ENCODE results near the gene PPP1R27. TPM values are rescaled to one million over a fixed set of nuclear protein-coding genes. Genes with fewer than 3 reads are reported as not detected.

The PPP1R27 gene
- total RNA-seq, 1 donor, result not detected

- H3K4me3 ChIP-seq (ENCODE audit: low read depth, low read length), result no peak overlapping the region
- TF ChIP-seq CTCF (IDR thresholded peaks at IDR 0.05; ENCODE audit: insufficient read depth, low read length), result no peak
- no peak for DNase-seq (ENCODE audit: low read depth)
Measured at GRCh38 chr17:81792675-81793615, 41.9 kb downstream of the PPP1R27 start.

Other genes with a start within 250 kb of the PPP1R27 start
- 34.4 and 60.3 TPM in 2 replicates for gene NPLOC4, start 197.9 kb downstream of the PPP1R27 start, total RNA-seq (ENCODE audit: low replicate concordance)
- gene TSPAN10, start 197.9 kb downstream of the PPP1R27 start, total RNA-seq (ENCODE audit: low replicate concordance), result 2.7 and 4.5 TPM in 2 replicates
- gene PDE6G, start 178.5 kb downstream of the PPP1R27 start, total RNA-seq (ENCODE audit: low replicate concordance), result 0.63 TPM in 1 of 2 replicates, not detected in the other
- gene OXLD1, start 168.4 kb downstream of the PPP1R27 start, total RNA-seq (ENCODE audit: low replicate concordance), result 20.7 and 22.2 TPM in 2 replicates
- 7.0 and 12.0 TPM in 2 replicates for gene CCDC137, start 168.3 kb downstream of the PPP1R27 start, total RNA-seq (ENCODE audit: low replicate concordance)
- gene ARL16, start 151.3 kb downstream of the PPP1R27 start, total RNA-seq (ENCODE audit: low replicate concordance), result 21.3 and 26.4 TPM in 2 replicates
- 89.0 and 94.7 TPM in 2 replicates for gene HGS, start 151.0 kb downstream of the PPP1R27 start, total RNA-seq (ENCODE audit: low replicate concordance)
- gene MRPL12, start 131.7 kb downstream of the PPP1R27 start, total RNA-seq (ENCODE audit: low replicate concordance), result 19.2 and 23.7 TPM in 2 replicates
- gene SLC25A10, start 122.8 kb downstream of the PPP1R27 start, total RNA-seq (ENCODE audit: low replicate concordance), result 4.1 and 19.3 TPM in 2 replicates
- gene GCGR, start 30.9 kb downstream of the PPP1R27 start, total RNA-seq (ENCODE audit: low replicate concordance), result not detected in 2 replicates
- 130 and 195 TPM in 2 replicates for gene MCRIP1, start 1.8 kb downstream of the PPP1R27 start, total RNA-seq (ENCODE audit: low replicate concordance)
- 763 and 1,500 TPM in 2 replicates for gene P4HB, start 25.5 kb upstream of the PPP1R27 start, total RNA-seq (ENCODE audit: low replicate concordance)
- 95.1 and 149 TPM in 2 replicates for gene ARHGDIA, start 36.3 kb upstream of the PPP1R27 start, total RNA-seq (ENCODE audit: low replicate concordance)
- gene ALYREF, start 56.5 kb upstream of the PPP1R27 start, total RNA-seq (ENCODE audit: low replicate concordance), result 43.6 and 77.3 TPM in 2 replicates
- gene ANAPC11, start 56.7 kb upstream of the PPP1R27 start, total RNA-seq (ENCODE audit: low replicate concordance), result 172 and 178 TPM in 2 replicates
- gene NPB, start 67.2 kb upstream of the PPP1R27 start, total RNA-seq (ENCODE audit: low replicate concordance), result 1.3 and 1.4 TPM in 2 replicates
- 20.3 and 36.7 TPM in 2 replicates for gene PCYT2, start 76.3 kb upstream of the PPP1R27 start, total RNA-seq (ENCODE audit: low replicate concordance)
- gene SIRT7, start 83.1 kb upstream of the PPP1R27 start, total RNA-seq (ENCODE audit: low replicate concordance), result 12.7 and 18.1 TPM in 2 replicates
- 19.1 and 28.0 TPM in 2 replicates for gene MAFG, start 92.7 kb upstream of the PPP1R27 start, total RNA-seq (ENCODE audit: low replicate concordance)
- gene PYCR1, start 102.2 kb upstream of the PPP1R27 start, total RNA-seq (ENCODE audit: low replicate concordance), result 16.9 and 91.0 TPM in 2 replicates
- not detected in 2 replicates for gene MYADML2, start 112.2 kb upstream of the PPP1R27 start, total RNA-seq (ENCODE audit: low replicate concordance)
- 0.09 TPM in 1 of 2 replicates, not detected in the other for gene NOTUM, start 126.1 kb upstream of the PPP1R27 start, total RNA-seq (ENCODE audit: low replicate concordance)
- gene ASPSCR1, start 142.6 kb upstream of the PPP1R27 start, total RNA-seq (ENCODE audit: low replicate concordance), result 23.6 and 37.0 TPM in 2 replicates
- gene CENPX, start 187.8 kb upstream of the PPP1R27 start, total RNA-seq (ENCODE audit: low replicate concordance), result 27.6 and 41.8 TPM in 2 replicates
- gene LRRC45, start 188.3 kb upstream of the PPP1R27 start, total RNA-seq (ENCODE audit: low replicate concordance), result 15.5 and 22.0 TPM in 2 replicates
- gene RAC3, start 196.6 kb upstream of the PPP1R27 start, total RNA-seq (ENCODE audit: low replicate concordance), result 6.2 and 13.5 TPM in 2 replicates
- gene DCXR, start 202.6 kb upstream of the PPP1R27 start, total RNA-seq (ENCODE audit: low replicate concordance), result 29.3 and 101 TPM in 2 replicates
- gene RFNG, start 216.8 kb upstream of the PPP1R27 start, total RNA-seq (ENCODE audit: low replicate concordance), result 32.0 and 33.3 TPM in 2 replicates
- 77.5 and 85.5 TPM in 2 replicates for gene GPS1, start 216.8 kb upstream of the PPP1R27 start, total RNA-seq (ENCODE audit: low replicate concordance)
- 33.8 and 62.3 TPM in 2 replicates for gene DUS1L, start 230.8 kb upstream of the PPP1R27 start, total RNA-seq (ENCODE audit: low replicate concordance)

Data from fibroblast of the aortic adventitia (primary cell).